SK-N-SH treated with all-trans-retinoic acid at 6 μM for 48 hours (cell line): ENCODE measurements around the gene NHS.

Experiments used
- ATAC-seq: fragments of 200-7000 bp; cut with Tn5 transposase; 3 replicates; pipeline ENCODE4 v1.9.1; 2020; ENCODE audit warnings: mild to moderate bottlenecking, moderate library complexity
- BACH2 ChIP-seq: fragments of 250-450 bp; sonication (Bioruptor Pico); IDR thresholded peaks from 2 replicates; pipeline ENCODE4 v1.9.0; 2021; ENCODE audit warnings: mild to moderate bottlenecking, borderline replicate concordance
- CREB5 ChIP-seq: fragments of 250-450 bp; sonication (Bioruptor Pico); IDR thresholded peaks from 2 replicates; pipeline ENCODE4 v1.5.1; 2020; ENCODE audit warnings: low read depth, mild to moderate bottlenecking, moderate library complexity
- CSDC2 ChIP-seq: fragments of 250-450 bp; sonication (Bioruptor Pico); IDR thresholded peaks from 2 replicates; pipeline ENCODE4 v1.5.0; 2020; ENCODE audit warnings: mild to moderate bottlenecking, moderate library complexity
- CSRNP3 ChIP-seq: fragments of 250-450 bp; sonication (Bioruptor Pico); IDR thresholded peaks from 2 replicates; pipeline ENCODE4 v1.5.1; 2021; ENCODE audit warnings: mild to moderate bottlenecking, moderate library complexity
- GLIS3 ChIP-seq: fragments of 250-450 bp; sonication (Bioruptor Pico); IDR thresholded peaks from 2 replicates; pipeline ENCODE4 v1.5.0; 2020; ENCODE audit warnings: mild to moderate bottlenecking, moderate library complexity
- ISL1 ChIP-seq: fragments of 250-450 bp; sonication (Bioruptor Pico); IDR thresholded peaks from 2 replicates; pipeline ENCODE4 v2.1.2; 2022; ENCODE audit warnings: mild to moderate bottlenecking, moderate library complexity
- OSR1 ChIP-seq: fragments of 250-450 bp; sonication (Bioruptor Pico); IDR thresholded peaks from 2 replicates; pipeline ENCODE4 v1.8.0; 2022; ENCODE audit warnings: moderate library complexity, mild to moderate bottlenecking, inconsistent platforms
- PPARA ChIP-seq: fragments of 250-450 bp; sonication (Bioruptor Pico); IDR thresholded peaks from 2 replicates; pipeline ENCODE4 v1.5.0; 2020; ENCODE audit warnings: mild to moderate bottlenecking, borderline replicate concordance
- SNAI2 ChIP-seq: fragments of 250-450 bp; sonication (Bioruptor Pico); IDR thresholded peaks from 2 replicates; pipeline ENCODE4 v1.5.0; 2020; ENCODE audit warnings: mild to moderate bottlenecking, moderate library complexity
- TCF4 ChIP-seq: fragments of 250-450 bp; sonication (Bioruptor Pico); IDR thresholded peaks from 2 replicates; pipeline ENCODE4 v1.8.0; 2021; ENCODE audit warnings: mild to moderate bottlenecking, moderate library complexity, borderline replicate concordance
- TOX ChIP-seq: fragments of 250-450 bp; sonication (Bioruptor Pico); IDR thresholded peaks from 2 replicates; pipeline ENCODE4 v1.8.0; 2021; ENCODE audit warnings: mild to moderate bottlenecking, moderate library complexity, borderline replicate concordance
- ZC3H10 ChIP-seq: fragments of 250-450 bp; sonication (Bioruptor Pico); IDR thresholded peaks from 2 replicates; pipeline ENCODE4 v1.5.1; 2021; ENCODE audit warnings: mild to moderate bottlenecking, moderate library complexity
- ZFP3 ChIP-seq: fragments of 250-450 bp; sonication (Bioruptor Pico); IDR thresholded peaks from 2 replicates; pipeline ENCODE4 v1.5.0; 2020; ENCODE audit warnings: mild to moderate bottlenecking, moderate library complexity
- ZFP30 ChIP-seq: fragments of 450-650 bp; formaldehyde crosslinking; IDR thresholded peaks from 2 replicates; pipeline ENCODE4 v1.5.0; 2022; ENCODE audit warnings: mild to moderate bottlenecking, moderate library complexity
- ZNF70 ChIP-seq: fragments of 450-650 bp; formaldehyde crosslinking; IDR thresholded peaks from 2 replicates; pipeline ENCODE4 v1.5.0; 2020; ENCODE audit warnings: mild to moderate bottlenecking, moderate library complexity
- TF ChIP-seq, protein P1 (sequence below): fragments of 250-450 bp; sonication (Bioruptor Pico); IDR thresholded peaks from 2 replicates; pipeline ENCODE4 v1.5.0; 2020; ENCODE audit warnings: mild to moderate bottlenecking, moderate library complexity
- TF ChIP-seq, protein P2 (sequence below): fragments of 250-450 bp; sonication (Bioruptor Pico); IDR thresholded peaks from 2 replicates; pipeline ENCODE4 v1.8.0; 2020; ENCODE audit warnings: mild to moderate bottlenecking, moderate library complexity, borderline replicate concordance
- TF ChIP-seq, protein P3 (sequence below): fragments of 250-450 bp; sonication (Bioruptor Pico); IDR thresholded peaks from 2 replicates; pipeline ENCODE4 v1.8.0; 2021; ENCODE audit warnings: low read depth, mild to moderate bottlenecking, moderate library complexity, borderline replicate concordance

The NHS gene

GRCh38 chrX:17375367-17375636 lies 302 bp downstream of the NHS start (continued):
- TF ChIP-seq, protein P1, sequence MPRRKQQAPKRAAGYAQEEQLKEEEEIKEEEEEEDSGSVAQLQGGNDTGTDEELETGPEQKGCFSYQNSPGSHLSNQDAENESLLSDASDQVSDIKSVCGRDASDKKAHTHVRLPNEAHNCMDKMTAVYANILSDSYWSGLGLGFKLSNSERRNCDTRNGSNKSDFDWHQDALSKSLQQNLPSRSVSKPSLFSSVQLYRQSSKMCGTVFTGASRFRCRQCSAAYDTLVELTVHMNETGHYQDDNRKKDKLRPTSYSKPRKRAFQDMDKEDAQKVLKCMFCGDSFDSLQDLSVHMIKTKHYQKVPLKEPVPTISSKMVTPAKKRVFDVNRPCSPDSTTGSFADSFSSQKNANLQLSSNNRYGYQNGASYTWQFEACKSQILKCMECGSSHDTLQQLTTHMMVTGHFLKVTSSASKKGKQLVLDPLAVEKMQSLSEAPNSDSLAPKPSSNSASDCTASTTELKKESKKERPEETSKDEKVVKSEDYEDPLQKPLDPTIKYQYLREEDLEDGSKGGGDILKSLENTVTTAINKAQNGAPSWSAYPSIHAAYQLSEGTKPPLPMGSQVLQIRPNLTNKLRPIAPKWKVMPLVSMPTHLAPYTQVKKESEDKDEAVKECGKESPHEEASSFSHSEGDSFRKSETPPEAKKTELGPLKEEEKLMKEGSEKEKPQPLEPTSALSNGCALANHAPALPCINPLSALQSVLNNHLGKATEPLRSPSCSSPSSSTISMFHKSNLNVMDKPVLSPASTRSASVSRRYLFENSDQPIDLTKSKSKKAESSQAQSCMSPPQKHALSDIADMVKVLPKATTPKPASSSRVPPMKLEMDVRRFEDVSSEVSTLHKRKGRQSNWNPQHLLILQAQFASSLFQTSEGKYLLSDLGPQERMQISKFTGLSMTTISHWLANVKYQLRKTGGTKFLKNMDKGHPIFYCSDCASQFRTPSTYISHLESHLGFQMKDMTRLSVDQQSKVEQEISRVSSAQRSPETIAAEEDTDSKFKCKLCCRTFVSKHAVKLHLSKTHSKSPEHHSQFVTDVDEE (CRISPR knock-in tag) = no peak
- no peak for TF ChIP-seq SNAI2 (CRISPR knock-in tag)

GRCh38 chrX:17375637-17376430 lies 834 bp downstream of the NHS start:
- TF ChIP-seq ZFP3 (CRISPR knock-in tag) (no peak), BACH2 (CRISPR knock-in tag) (no peak), CSRNP3 (CRISPR knock-in tag) (no peak), ZC3H10 (CRISPR knock-in tag) (no peak), ZNF70 (CRISPR knock-in tag) (no peak), OSR1 (no peak), TCF4 (no peak), PPARA (CRISPR knock-in tag) (no peak), CREB5 (CRISPR knock-in tag) (no peak), SNAI2 (CRISPR knock-in tag) (no peak), ISL1 (no peak)
- TF ChIP-seq, protein P2, sequence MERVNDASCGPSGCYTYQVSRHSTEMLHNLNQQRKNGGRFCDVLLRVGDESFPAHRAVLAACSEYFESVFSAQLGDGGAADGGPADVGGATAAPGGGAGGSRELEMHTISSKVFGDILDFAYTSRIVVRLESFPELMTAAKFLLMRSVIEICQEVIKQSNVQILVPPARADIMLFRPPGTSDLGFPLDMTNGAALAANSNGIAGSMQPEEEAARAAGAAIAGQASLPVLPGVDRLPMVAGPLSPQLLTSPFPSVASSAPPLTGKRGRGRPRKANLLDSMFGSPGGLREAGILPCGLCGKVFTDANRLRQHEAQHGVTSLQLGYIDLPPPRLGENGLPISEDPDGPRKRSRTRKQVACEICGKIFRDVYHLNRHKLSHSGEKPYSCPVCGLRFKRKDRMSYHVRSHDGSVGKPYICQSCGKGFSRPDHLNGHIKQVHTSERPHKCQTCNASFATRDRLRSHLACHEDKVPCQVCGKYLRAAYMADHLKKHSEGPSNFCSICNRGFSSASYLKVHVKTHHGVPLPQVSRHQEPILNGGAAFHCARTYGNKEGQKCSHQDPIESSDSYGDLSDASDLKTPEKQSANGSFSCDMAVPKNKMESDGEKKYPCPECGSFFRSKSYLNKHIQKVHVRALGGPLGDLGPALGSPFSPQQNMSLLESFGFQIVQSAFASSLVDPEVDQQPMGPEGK (CRISPR knock-in tag) = no peak
- peak; percentile 42 for ATAC-seq

- ATAC-seq = peak; percentile 24
- no peak for TF ChIP-seq BACH2 (CRISPR knock-in tag)
- TF ChIP-seq ISL1 = no peak
- TF ChIP-seq CSRNP3 (CRISPR knock-in tag) = no peak
- TF ChIP-seq, protein P2 (CRISPR knock-in tag) = no peak
- no peak for TF ChIP-seq GLIS3 (CRISPR knock-in tag)
- no peak for TF ChIP-seq TOX (CRISPR knock-in tag)
- TF ChIP-seq, protein P3, sequence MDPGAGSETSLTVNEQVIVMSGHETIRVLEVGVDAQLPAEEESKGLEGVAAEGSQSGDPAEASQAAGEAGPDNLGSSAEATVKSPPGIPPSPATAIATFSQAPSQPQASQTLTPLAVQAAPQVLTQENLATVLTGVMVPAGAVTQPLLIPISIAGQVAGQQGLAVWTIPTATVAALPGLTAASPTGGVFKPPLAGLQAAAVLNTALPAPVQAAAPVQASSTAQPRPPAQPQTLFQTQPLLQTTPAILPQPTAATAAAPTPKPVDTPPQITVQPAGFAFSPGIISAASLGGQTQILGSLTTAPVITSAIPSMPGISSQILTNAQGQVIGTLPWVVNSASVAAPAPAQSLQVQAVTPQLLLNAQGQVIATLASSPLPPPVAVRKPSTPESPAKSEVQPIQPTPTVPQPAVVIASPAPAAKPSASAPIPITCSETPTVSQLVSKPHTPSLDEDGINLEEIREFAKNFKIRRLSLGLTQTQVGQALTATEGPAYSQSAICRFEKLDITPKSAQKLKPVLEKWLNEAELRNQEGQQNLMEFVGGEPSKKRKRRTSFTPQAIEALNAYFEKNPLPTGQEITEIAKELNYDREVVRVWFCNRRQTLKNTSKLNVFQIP (CRISPR knock-in tag) = no peak
- TF ChIP-seq PPARA (CRISPR knock-in tag) = no peak
- no peak for TF ChIP-seq OSR1
- TF ChIP-seq SNAI2 (CRISPR knock-in tag) = no peak
- no peak for TF ChIP-seq ZFP30 (CRISPR knock-in tag)
- no peak for TF ChIP-seq CREB5 (CRISPR knock-in tag)
- no peak for TF ChIP-seq TCF4
- TF ChIP-seq ZNF70 (CRISPR knock-in tag) = no peak
- TF ChIP-seq CSDC2 = no peak
- TF ChIP-seq ZC3H10 (CRISPR knock-in tag) = no peak
These were observed 1.6 kb downstream of the NHS start for GRCh38 chrX:17376431-17377077.
